ENCODE results near the gene ENOX1. TPM values are rescaled to one million over a fixed set of nuclear protein-coding genes. Genes with fewer than 3 reads are reported as not detected.

Gene ENOX1
- total and polyA plus RNA-seq, 9 of the 15 experiments (the other 6 are each of a cell fraction or from before 2014, with no cell fraction given), result not detected

- Histone ChIP-seq H2AFZ (ENCODE audit: low read depth, low read length) (no peak overlapping the region), H3K4me2 (ENCODE audit: insufficient read depth, low read length) (no peak overlapping the region), H3K36me3 (ENCODE audit: control insufficient read depth, insufficient read depth, low read length) (no peaks in the 10 kb centered on the region), H3K79me2 (ENCODE audit: control insufficient read depth, insufficient read depth, low read length) (no peaks in the 10 kb centered on the region), H3K4me3 (no peak overlapping the region), H3K9ac (ENCODE audit: insufficient read depth in 1 of 2, low read depth in 2 of 2, low read length in 2 of 2) (no peak overlapping the region), H4K20me1 (replicated peaks; ENCODE audit: control insufficient read depth, insufficient read depth, low read length) (no peaks in the 10 kb centered on the region), H3K27ac (ENCODE audit: extremely low read depth, low read depth, low read length) (no peak overlapping the region), H3K9me1 (ENCODE audit: control insufficient read depth, insufficient read depth, low read length) (no peaks in the 10 kb centered on the region), H3K9me3 (replicated peaks; ENCODE audit: control insufficient read depth, insufficient read depth, low read depth, low read length) (no peaks in the 10 kb centered on the region), H3K4me1 (replicated peaks in 1 of 2; ENCODE audit: control insufficient read depth in 2 of 2, insufficient read depth in 2 of 2, low read length in 2 of 2) (no peaks in the 10 kb centered on the region), H3K27me3 (ENCODE audit: control insufficient read depth in 2 of 2, insufficient read depth in 2 of 2, low read length in 2 of 2) (no peaks in the 10 kb centered on the region)
- no peak for FAIRE-seq
- intact Hi-C loops (cut with micrococcal nuclease) (no loop called here), in situ Hi-C loops (cut with MboI) (no loop called here)
- WGBS (ENCODE audit: insufficient coverage, low coverage, missing lambda C conversion rate), result 0% methylated on average over 4 of the region's 4 CpGs
- DNase-seq (ENCODE audit: extremely low read depth in 1 of 4, low spot score in 3 of 4), result no peak
- ChIA-PET CTCF (ENCODE audit: low intra/inter-chr PET ratio) (no interaction called here), POLR2A (no interaction called here)
- BruUV-seq (replicated peaks), result no TSS peak
- no peak for ATAC-seq
- no peak for TF ChIP-seq DLX4 (CRISPR knock-in tag; IDR thresholded peaks at IDR 0.05)
- TF ChIP-seq, protein P1, sequence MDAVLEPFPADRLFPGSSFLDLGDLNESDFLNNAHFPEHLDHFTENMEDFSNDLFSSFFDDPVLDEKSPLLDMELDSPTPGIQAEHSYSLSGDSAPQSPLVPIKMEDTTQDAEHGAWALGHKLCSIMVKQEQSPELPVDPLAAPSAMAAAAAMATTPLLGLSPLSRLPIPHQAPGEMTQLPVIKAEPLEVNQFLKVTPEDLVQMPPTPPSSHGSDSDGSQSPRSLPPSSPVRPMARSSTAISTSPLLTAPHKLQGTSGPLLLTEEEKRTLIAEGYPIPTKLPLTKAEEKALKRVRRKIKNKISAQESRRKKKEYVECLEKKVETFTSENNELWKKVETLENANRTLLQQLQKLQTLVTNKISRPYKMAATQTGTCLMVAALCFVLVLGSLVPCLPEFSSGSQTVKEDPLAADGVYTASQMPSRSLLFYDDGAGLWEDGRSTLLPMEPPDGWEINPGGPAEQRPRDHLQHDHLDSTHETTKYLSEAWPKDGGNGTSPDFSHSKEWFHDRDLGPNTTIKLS (IDR thresholded peaks at IDR 0.05; ENCODE audit: borderline replicate concordance, low read depth), result no peak
- TF ChIP-seq CBX1 (IDR thresholded peaks at IDR 0.05; ENCODE audit: low read depth), result no peak
- TF ChIP-seq CREB5 (CRISPR knock-in tag; IDR thresholded peaks at IDR 0.05), result no peak
These were observed 99.7 kb downstream of the ENOX1 start for GRCh38 chr13:43687038-43687437.
